CD4-positive, alpha-beta T cell (primary cell): ENCODE measurements around the gene PARM1. TPM values are rescaled to one million over a fixed set of nuclear protein-coding genes. Genes with fewer than 3 reads are reported as not detected.

Source experiments
- ATAC-seq: fragments of 200-7000 bp; cut with Tn5 transposase; one replicate; pipeline ENCODE4 v1.10.0; 2022; ENCODE audit warnings: mild to moderate bottlenecking; ENCODE audit not compliant: poor library complexity
- CTCF ChIA-PET: fragments of 350-600 bp; sonication (Branson Sonifier 250); formaldehyde crosslinking; loops from one replicate; lab custom pipeline; 2021; ENCODE audit warnings: antibody characterized with exemption, inconsistent platforms; lab: Charles Lee
- POLR2A ChIA-PET: fragments of 350-600 bp; sonication (Branson Sonifier 250); formaldehyde crosslinking; loops from one replicate; lab custom pipeline; 2021; ENCODE audit warnings: antibody characterized with exemption, inconsistent platforms; lab: Charles Lee
- DNase-seq, 14 experiments: peaks; one replicate each; pipeline ENCODE4 v3.0.0-alpha.2; 2013 to 2020; ENCODE audit warnings: mixed read lengths in 2 of 14
- H3K27ac ChIP-seq, 2 donors: one replicate each; pipeline versions ENCODE4 v1.5.1 to v1.7.0; 2013; ENCODE audit warnings: low read length in 2 of 2, low read depth in 1 of 2, mild to moderate bottlenecking in 1 of 2
- H3K27me3 ChIP-seq, 2 experiments: 1 replicate in 1 of 2; 2 replicates in 1 of 2; pipeline versions ENCODE4 v1.6.1 to v1.7.0; 2013; ENCODE audit warnings: low read length in 2 of 2, control low read depth in 1 of 2, mild to moderate bottlenecking in 1 of 2, moderate library complexity in 1 of 2; ENCODE audit not compliant: insufficient read depth in 2 of 2, control insufficient read depth in 1 of 2
- H3K36me3 ChIP-seq: one replicate; pipeline ENCODE4 v1.6.1; 2013; ENCODE audit warnings: low read length, control low read depth; ENCODE audit not compliant: insufficient read depth
- H3K4me1 ChIP-seq: one replicate; pipeline ENCODE4 v1.6.1; 2013; ENCODE audit warnings: low read length, control low read depth; ENCODE audit not compliant: insufficient read depth
- H3K4me3 ChIP-seq: one replicate; pipeline ENCODE4 v1.5.1; 2013; ENCODE audit warnings: mild to moderate bottlenecking, low read length, moderate library complexity
- H3K9me3 ChIP-seq, 2 experiments: 1 replicate in 1 of 2; 2 replicates in 1 of 2; pipeline versions ENCODE4 v1.6.1 to v1.7.0; 2013; ENCODE audit warnings: low read length in 2 of 2, mild to moderate bottlenecking in 2 of 2, control low read depth in 1 of 2, moderate library complexity in 1 of 2; ENCODE audit not compliant: control insufficient read depth in 1 of 2, insufficient read depth in 1 of 2
- H3K27ac Mint-ChIP-seq: one replicate; pipeline ENCODE4 v1.8.0; 2020; ENCODE audit warnings: mixed read lengths
- H3K27me3 Mint-ChIP-seq: one replicate; pipeline ENCODE4 v1.8.0; 2021; ENCODE audit warnings: mixed read lengths
- H3K36me3 Mint-ChIP-seq: one replicate; pipeline ENCODE4 v1.8.0; 2021; ENCODE audit warnings: low read depth, mixed read lengths
- H3K4me1 Mint-ChIP-seq: one replicate; pipeline ENCODE4 v1.8.0; 2021; ENCODE audit warnings: low read depth, mixed read lengths
- H3K4me3 Mint-ChIP-seq: one replicate; pipeline ENCODE4 v1.8.0; 2020; ENCODE audit warnings: mild to moderate bottlenecking, mixed read lengths
- H3K9me3 Mint-ChIP-seq: one replicate; pipeline ENCODE4 v1.8.0; 2020; ENCODE audit warnings: mixed read lengths
- CTCF ChIP-seq: fragments of 200-600 bp; IDR thresholded peaks from one replicate; pipeline ENCODE4 v1.8.0; 2022; ENCODE audit warnings: antibody characterized with exemption, mild to moderate bottlenecking
- intact Hi-C, 2 experiments: fragments of 100-400 bp; cut with DNase I in 1 of 2; cut with micrococcal nuclease in 1 of 2; formaldehyde crosslinking; loops; one replicate each; pipeline versions ENCODE4 v1.15.1 to v1.9.0; 2023 to 2025; cut with DNase I, micrococcal nuclease
- total RNA-seq, 174 experiments: library from RNA in 2 of 174; stranded (reverse) in 2 of 174; gene quantifications; one replicate each; pipeline ENCODE4 v1.2.3 and lab custom pipeline; 2021 to 2026

The PARM1 gene
- total RNA-seq, 2 experiments from 2014 or later: 0.05 to 0.06 TPM

- ATAC-seq (no peak), DNase-seq (no peak)
- Histone ChIP-seq H3K9me3 (peaks cover 0 to 9% of the 10 kb centered on the region in 2 experiments), H3K4me1 (no peaks in the 10 kb centered on the region), H3K27ac (no peak overlapping the region), H3K36me3 (no peaks in the 10 kb centered on the region), H3K4me3 (no peak overlapping the region), H3K27me3 (no peaks in the 10 kb centered on the region)
- H3K4me3 Mint-ChIP-seq: no peak overlapping the region
- CTCF ChIA-PET: no interaction called here
- no peaks in the 10 kb centered on the region for H3K36me3 Mint-ChIP-seq
- peaks cover 4% of the 10 kb centered on the region for H3K27me3 Mint-ChIP-seq
- POLR2A ChIA-PET: no interaction called here
- peaks cover 5% of the 10 kb centered on the region for H3K9me3 Mint-ChIP-seq
- no peak for TF ChIP-seq CTCF
- H3K4me1 Mint-ChIP-seq: no peaks in the 10 kb centered on the region
- H3K27ac Mint-ChIP-seq: no peak overlapping the region
- intact Hi-C loops: no loop called here
These were observed 38.9 kb downstream of the PARM1 start for GRCh38 chr4:74971862-74972261.

GRCh38 chr4:74975082-74975481 lies 42.2 kb downstream of the PARM1 start:
- H3K4me3 ChIP-seq: no peak overlapping the region
- H3K4me1 Mint-ChIP-seq: no peaks in the 10 kb centered on the region
- no peaks in the 10 kb centered on the region for H3K4me1 ChIP-seq
- ATAC-seq: no peak
- H3K9me3 ChIP-seq: peaks cover 3 to 9% of the 10 kb centered on the region in 2 experiments
- intact Hi-C loops: no loop called here
- CTCF ChIA-PET: no interaction called here
- H3K9me3 Mint-ChIP-seq: peaks cover 27% of the 10 kb centered on the region
- no peaks in the 10 kb centered on the region for H3K27me3 ChIP-seq
- H3K36me3 Mint-ChIP-seq: no peaks in the 10 kb centered on the region
- TF ChIP-seq CTCF: no peak
- no peak overlapping the region for H3K4me3 Mint-ChIP-seq
- no peaks in the 10 kb centered on the region for H3K36me3 ChIP-seq
- no peak overlapping the region for H3K27ac ChIP-seq
- no peak overlapping the region for H3K27ac Mint-ChIP-seq
- POLR2A ChIA-PET: no interaction called here
- H3K27me3 Mint-ChIP-seq: peaks cover 4% of the 10 kb centered on the region
- no peak for DNase-seq

GRCh38 chr4:74975848-74976824 lies 43.2 kb downstream of the PARM1 start:
- Mint-ChIP-seq H3K27me3 (peaks cover 4% of the 10 kb centered on the region), H3K9me3 (peaks cover 27% of the 10 kb centered on the region), H3K36me3 (no peaks in the 10 kb centered on the region), H3K4me1 (no peaks in the 10 kb centered on the region), H3K4me3 (no peak overlapping the region), H3K27ac (no peak overlapping the region)
- POLR2A ChIA-PET: no interaction called here
- Histone ChIP-seq H3K4me1 (no peaks in the 10 kb centered on the region), H3K9me3 (peaks cover 3 to 9% of the 10 kb centered on the region in 2 experiments), H3K27ac (no peak overlapping the region), H3K4me3 (no peak overlapping the region), H3K27me3 (no peaks in the 10 kb centered on the region), H3K36me3 (no peaks in the 10 kb centered on the region)
- CTCF ChIA-PET: no interaction called here
- ATAC-seq: no peak
- intact Hi-C loops: no loop called here
- no peak for DNase-seq
- no peak for TF ChIP-seq CTCF
